ENCODE results near the gene TDRD3.

TDRD3 gene

GRCh38 chr13:60454425-60454824 lies 57.4 kb downstream of the TDRD3 start:
- DNase-seq (ENCODE audit: low read depth), result no peak

- no peak for DNase-seq (ENCODE audit: low read depth)
Observed at GRCh38 chr13:60463787-60464186, 66.8 kb downstream of the TDRD3 start.

- no peak for DNase-seq (ENCODE audit: low read depth)
Observed at GRCh38 chr13:60467098-60467497, 70.1 kb downstream of the TDRD3 start.

- DNase-seq (ENCODE audit: low read depth), result no peak
Observed at GRCh38 chr13:60479273-60479672, 82.3 kb downstream of the TDRD3 start.

GRCh38 chr13:60482012-60482411 lies 85.0 kb downstream of the TDRD3 start:
- DNase-seq (ENCODE audit: low read depth), result no peak

- no peak for DNase-seq (ENCODE audit: low read depth)
Observed at GRCh38 chr13:60484865-60485264, 87.8 kb downstream of the TDRD3 start.

GRCh38 chr13:60491531-60491930 lies 94.5 kb downstream of the TDRD3 start:
- no peak for DNase-seq (ENCODE audit: low read depth)

GRCh38 chr13:60492187-60492586 lies 95.2 kb downstream of the TDRD3 start:
- no peak for DNase-seq (ENCODE audit: low read depth)

- no peak for DNase-seq (ENCODE audit: low read depth)
Observed at GRCh38 chr13:60494296-60494695, 97.3 kb downstream of the TDRD3 start.

GRCh38 chr13:60501236-60501635 lies 104.2 kb downstream of the TDRD3 start:
- DNase-seq (ENCODE audit: low read depth), result no peak

- no peak for DNase-seq (ENCODE audit: low read depth)
Observed at GRCh38 chr13:60509601-60510386, 112.8 kb downstream of the TDRD3 start.

GRCh38 chr13:60511637-60512036 lies 114.6 kb downstream of the TDRD3 start:
- no peak for DNase-seq (ENCODE audit: low read depth)

GRCh38 chr13:60514891-60515290 lies 117.9 kb downstream of the TDRD3 start:
- DNase-seq (ENCODE audit: low read depth), result no peak

- DNase-seq (ENCODE audit: low read depth), result no peak
Observed at GRCh38 chr13:60519496-60519895, 122.5 kb downstream of the TDRD3 start.

- DNase-seq (ENCODE audit: low read depth), result no peak
Observed at GRCh38 chr13:60520902-60521569, 124.0 kb downstream of the TDRD3 start.

- no peak for DNase-seq (ENCODE audit: low read depth)
Observed at GRCh38 chr13:60538566-60538965, 141.5 kb downstream of the TDRD3 start.

- DNase-seq (ENCODE audit: low read depth), result no peak
Observed at GRCh38 chr13:60540276-60540675, 143.3 kb downstream of the TDRD3 start.

GRCh38 chr13:60562096-60562780 lies 165.2 kb downstream of the TDRD3 start:
- no peak for DNase-seq (ENCODE audit: low read depth)

GRCh38 chr13:60571571-60571970 lies 174.6 kb downstream of the TDRD3 start:
- DNase-seq (ENCODE audit: low read depth), result no peak

- no peak for DNase-seq (ENCODE audit: low read depth)
Observed at GRCh38 chr13:60572003-60572798, 175.2 kb downstream of the TDRD3 start.

- no peak for DNase-seq (ENCODE audit: low read depth)
Observed at GRCh38 chr13:60572855-60573254, 175.8 kb downstream of the TDRD3 start.

- no peak for DNase-seq (ENCODE audit: low read depth)
Observed at GRCh38 chr13:60574735-60575134, 177.7 kb downstream of the TDRD3 start.
